ENCODE data around the gene MYO5A. TPM values are rescaled to one million over a fixed set of nuclear protein-coding genes. Genes with fewer than 3 reads are reported as not detected.

Gene MYO5A
- total RNA-seq, 1 donor from 2014 or later = 11.4 TPM

- intact Hi-C loops (cut with DNase I) = loop anchor here (10.0 kb wide), 1 partner anchor 47 kb away; no protein-coding TSS in a partner anchor
- DNase-seq (ENCODE audit: low spot score) = no peak
Measured at GRCh38 chr15:52392008-52392687, 136.5 kb downstream of the MYO5A start.

DNA sequence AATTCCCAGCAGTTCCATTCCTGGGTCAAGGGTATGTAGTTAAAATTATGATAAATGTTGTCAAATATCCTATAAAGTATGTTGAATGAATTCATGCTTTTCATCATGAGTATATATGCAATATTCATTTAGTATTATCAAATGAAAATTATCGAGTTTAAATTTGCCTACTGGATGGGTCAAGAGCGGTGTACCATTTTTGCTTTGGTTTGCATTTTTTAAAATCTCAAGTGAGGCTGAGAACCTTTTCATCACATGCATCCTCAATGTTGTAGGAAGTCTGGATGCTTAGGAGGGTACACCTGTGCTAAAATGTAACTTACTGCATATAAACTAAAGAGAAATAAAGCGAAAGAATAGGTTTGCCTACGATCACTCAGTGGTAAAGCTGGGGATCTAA lies 137.6 kb downstream of the MYO5A start:
- DNase-seq (ENCODE audit: low spot score) = no peak
- intact Hi-C loops (cut with DNase I) = loop anchor here (10.0 kb wide), 1 partner anchor 46 kb away; no protein-coding TSS in a partner anchor

- intact Hi-C loops (cut with DNase I) = no loop called here
- DNase-seq (ENCODE audit: low spot score) = no peak
Measured at GRCh38 chr15:52385670-52386069, 143.0 kb downstream of the MYO5A start.

GRCh38 chr15:52383100-52383588 lies 145.5 kb downstream of the MYO5A start:
- intact Hi-C loops (cut with DNase I) = no loop called here
- no peak for DNase-seq (ENCODE audit: low spot score)

DNA sequence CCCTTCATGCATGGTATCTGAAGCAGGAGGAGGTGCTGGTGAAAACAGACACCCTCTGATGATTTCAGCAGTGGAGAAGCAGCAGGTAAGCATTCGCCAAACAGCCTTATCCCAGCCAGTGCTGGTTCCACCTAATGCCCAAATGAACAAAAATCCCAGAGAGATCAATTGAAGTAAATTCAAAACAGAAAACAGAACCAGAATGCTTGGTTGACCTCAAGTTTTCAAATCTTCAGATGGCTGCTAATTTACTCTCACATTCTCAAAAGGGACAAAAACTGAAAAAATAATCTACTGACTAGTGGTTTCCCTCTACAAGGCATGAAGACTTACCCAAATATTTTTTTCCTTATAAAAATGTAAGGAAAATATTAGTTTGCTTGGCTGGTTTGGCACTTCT lies 146.0 kb downstream of the MYO5A start:
- no peak for DNase-seq (ENCODE audit: low spot score)
- intact Hi-C loops (cut with DNase I) = no loop called here

GRCh38 chr15:52379395-52380106 lies 149.1 kb downstream of the MYO5A start:
- DNase-seq (ENCODE audit: low spot score) = no peak
- intact Hi-C loops (cut with DNase I) = no loop called here

- intact Hi-C loops (cut with DNase I) = no loop called here
- no peak for DNase-seq (ENCODE audit: low spot score)
Measured at GRCh38 chr15:52378746-52379394, 149.8 kb downstream of the MYO5A start.

- no peak for DNase-seq (ENCODE audit: low spot score)
- intact Hi-C loops (cut with DNase I) = no loop called here
Measured at GRCh38 chr15:52370010-52370409, 158.7 kb downstream of the MYO5A start.

- intact Hi-C loops (cut with DNase I) = no loop called here
- DNase-seq (ENCODE audit: low spot score) = no peak
Measured at GRCh38 chr15:52369455-52369854, 159.2 kb downstream of the MYO5A start.

DNA sequence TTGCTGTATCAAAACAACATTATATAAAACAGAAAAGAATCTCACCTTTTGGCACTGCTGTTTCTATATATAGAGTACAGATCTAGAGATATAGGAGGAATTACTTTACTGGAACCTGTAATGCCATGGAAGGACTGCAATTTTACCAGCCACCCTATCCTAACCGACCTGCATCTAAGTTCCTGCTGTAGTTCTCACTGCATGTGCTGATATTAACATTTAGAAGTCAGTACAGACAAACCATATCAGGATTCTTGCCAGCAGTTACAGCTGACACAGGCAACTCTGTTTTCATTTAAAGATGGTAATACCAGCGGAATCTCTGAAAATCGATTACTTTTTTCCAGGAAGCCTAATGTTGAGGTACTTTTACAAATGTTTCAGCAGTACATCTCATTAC lies 159.7 kb downstream of the MYO5A start:
- intact Hi-C loops (cut with DNase I) = no loop called here
- no peak for DNase-seq (ENCODE audit: low spot score)

DNA sequence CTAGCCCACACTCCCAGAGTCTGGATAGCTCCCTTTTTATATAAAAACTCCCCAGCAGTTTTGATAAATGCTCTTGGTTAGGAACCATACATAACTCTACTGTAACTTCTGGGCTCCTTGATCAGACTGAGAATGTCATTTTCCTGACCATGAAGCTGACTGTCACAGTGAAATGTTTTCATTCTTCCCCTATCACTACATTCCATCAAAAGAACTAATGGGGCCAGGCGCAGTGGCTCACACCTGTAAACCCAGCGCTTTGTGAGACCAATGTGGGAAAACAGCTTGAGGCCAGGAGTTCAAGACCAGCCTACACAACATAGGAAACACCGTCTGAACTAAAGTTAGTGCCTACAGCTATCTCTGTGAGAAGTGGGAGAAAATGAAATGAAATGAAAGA lies 160.3 kb downstream of the MYO5A start:
- intact Hi-C loops (cut with DNase I) = no loop called here
- DNase-seq (ENCODE audit: low spot score) = no peak

GRCh38 chr15:52362497-52362896 lies 166.2 kb downstream of the MYO5A start:
- intact Hi-C loops (cut with DNase I) = no loop called here
- DNase-seq (ENCODE audit: low spot score) = no peak

GRCh38 chr15:52361975-52362494 lies 166.6 kb downstream of the MYO5A start:
- DNase-seq (ENCODE audit: low spot score) = no peak
- intact Hi-C loops (cut with DNase I) = no loop called here

DNA sequence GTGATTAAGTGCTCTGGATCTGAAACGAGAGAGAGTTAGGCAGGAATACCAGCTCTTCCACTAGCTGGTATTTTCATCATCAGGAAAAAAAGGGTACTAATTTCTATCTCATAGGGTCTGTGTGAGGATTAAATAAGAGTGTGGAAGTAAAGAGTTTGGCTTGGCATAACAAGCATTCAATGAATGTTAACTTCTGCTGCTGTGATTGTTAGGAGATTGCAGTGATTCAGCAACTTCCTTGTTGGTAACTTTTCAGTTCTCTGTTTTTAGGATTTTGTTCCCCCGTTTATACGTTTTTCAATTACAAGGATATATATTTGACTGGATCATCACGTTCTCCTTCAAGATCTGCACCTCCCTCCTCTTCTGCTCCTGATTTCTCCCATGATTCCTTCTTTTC lies 167.2 kb downstream of the MYO5A start:
- DNase-seq (ENCODE audit: low spot score) = no peak
- intact Hi-C loops (cut with DNase I) = no loop called here

- intact Hi-C loops (cut with DNase I) = no loop called here
- no peak for DNase-seq (ENCODE audit: low spot score)
Measured at GRCh38 chr15:52360229-52361203, 168.2 kb downstream of the MYO5A start.

DNA sequence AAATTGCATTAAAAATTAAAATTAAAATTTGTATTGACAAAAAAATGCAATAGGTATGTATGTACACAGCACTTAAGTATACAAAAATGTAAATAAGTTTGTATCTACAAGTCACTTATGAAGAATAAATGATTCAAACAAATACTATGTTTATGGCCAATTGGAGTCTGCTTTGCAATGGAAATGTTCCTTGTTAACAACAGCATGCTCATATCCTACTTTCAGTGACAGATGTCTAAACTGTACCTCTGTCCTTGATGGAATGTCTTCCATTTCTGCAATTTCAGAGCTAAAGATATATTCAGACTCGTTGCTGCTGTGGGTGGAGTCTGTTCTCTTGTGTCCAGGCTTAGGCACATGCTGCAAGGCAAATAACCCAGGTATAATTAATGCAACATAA lies 169.0 kb downstream of the MYO5A start:
- no peak for DNase-seq (ENCODE audit: low spot score)
- intact Hi-C loops (cut with DNase I) = no loop called here

GRCh38 chr15:52357949-52358348 lies 170.7 kb downstream of the MYO5A start:
- no peak for DNase-seq (ENCODE audit: low spot score)
- intact Hi-C loops (cut with DNase I) = no loop called here

DNA sequence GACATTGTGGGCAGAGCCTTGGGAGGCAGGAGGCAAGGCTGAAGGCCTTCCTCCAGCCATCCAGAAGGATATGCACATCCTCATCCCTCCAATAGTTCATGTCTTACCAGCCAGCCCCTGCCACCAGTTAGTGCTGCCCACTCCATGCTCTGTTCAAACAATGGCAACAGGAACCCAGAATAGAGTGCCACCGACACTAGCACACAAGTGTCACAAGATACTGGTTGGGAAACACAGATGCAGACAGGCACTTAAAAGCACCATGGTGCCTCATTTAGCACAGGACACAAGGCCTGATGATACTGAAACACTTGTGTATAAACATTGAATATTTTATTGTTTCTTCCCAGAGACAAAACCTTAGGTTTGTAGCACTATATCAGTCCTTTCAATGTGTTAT lies 176.6 kb downstream of the MYO5A start:
- DNase-seq (ENCODE audit: low spot score) = no peak
- intact Hi-C loops (cut with DNase I) = no loop called here

GRCh38 chr15:52351206-52351908 lies 177.3 kb downstream of the MYO5A start:
- intact Hi-C loops (cut with DNase I) = no loop called here
- no peak for DNase-seq (ENCODE audit: low spot score)
